IPS DF 4.7 (cell line): ENCODE measurements around the gene CRNN.

ENCODE experiments used
- DNase-seq: peaks from one replicate; pipeline ENCODE4 v3.0.0-alpha.2; 2013; ENCODE audit warnings: low spot score; ENCODE audit errors: extremely low read depth

The CRNN gene

GRCh38 chr1:152419917-152420316 is 5.9 kb upstream of the CRNN start:
- DNase-seq, result no peak

GRCh38 chr1:152415454-152416227 is 1.6 kb upstream of the CRNN start:
- DNase-seq, result no peak

- DNase-seq, result no peak
Observed at GRCh38 chr1:152412756-152413155, 1.3 kb downstream of the CRNN start.

- no peak for DNase-seq
Observed at GRCh38 chr1:152411134-152411533, 2.9 kb downstream of the CRNN start.

- no peak for DNase-seq
Observed at GRCh38 chr1:152410599-152410998, 3.5 kb downstream of the CRNN start.

- no peak for DNase-seq
Observed at GRCh38 chr1:152410028-152410427, 4.0 kb downstream of the CRNN start.

GRCh38 chr1:152408664-152409063 is 5.4 kb downstream of the CRNN start:
- no peak for DNase-seq

- DNase-seq, result peak; percentile 44
Observed at GRCh38 chr1:152398812-152399698, 15.0 kb downstream of the CRNN start.

- no peak for DNase-seq
Observed at GRCh38 chr1:152397474-152397873, 16.6 kb downstream of the CRNN start.

- DNase-seq, result no peak
Observed at GRCh38 chr1:152394151-152394550, 19.9 kb downstream of the CRNN start.

GRCh38 chr1:152392909-152393308 is 21.2 kb downstream of the CRNN start:
- no peak for DNase-seq

- no peak for DNase-seq
Observed at GRCh38 chr1:152388889-152389288, 25.2 kb downstream of the CRNN start.

GRCh38 chr1:152386940-152387339 is 27.1 kb downstream of the CRNN start:
- no peak for DNase-seq

- DNase-seq, result no peak
Observed at GRCh38 chr1:152380932-152381331, 33.1 kb downstream of the CRNN start.

GRCh38 chr1:152374451-152374850 is 39.6 kb downstream of the CRNN start:
- DNase-seq, result no peak

- DNase-seq, result no peak
Observed at GRCh38 chr1:152372672-152373071, 41.4 kb downstream of the CRNN start.

GRCh38 chr1:152367436-152367835 is 46.6 kb downstream of the CRNN start:
- DNase-seq, result no peak

GRCh38 chr1:152359906-152360305 is 54.2 kb downstream of the CRNN start, which contains the start of gene FLG2:
Gene FLG2, minus strand, starts transcription at chr1:152360006. Its CDS starts 1,122 bp downstream, at chr1:152358884.
- no peak for DNase-seq
